ENCODE measurements around the gene CAMTA1.
A peak's percentile ranks its signal among the peaks of the same experiment; 100 is the strongest.

The CAMTA1 gene

DNA sequence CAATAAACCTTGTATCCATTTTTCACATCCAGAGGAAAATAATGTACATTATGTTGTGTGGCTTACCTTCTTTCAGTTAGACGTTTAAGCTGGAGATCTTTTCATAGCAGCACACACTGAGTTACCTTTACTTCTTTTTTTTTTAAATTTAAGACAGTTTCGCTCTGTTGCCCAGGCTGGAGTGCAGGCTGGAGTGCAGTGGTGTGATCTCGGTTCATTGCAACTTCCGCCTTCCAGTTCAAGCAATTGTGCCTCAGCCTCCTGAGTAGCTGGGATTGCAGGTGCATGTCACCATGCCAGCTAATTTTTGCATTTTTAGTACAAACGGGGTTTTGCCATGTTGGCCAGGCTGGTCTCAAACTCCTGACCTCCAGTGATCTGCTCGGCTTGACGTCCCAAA lies 7.4 kb upstream of the CAMTA1 start:
- DNase-seq (ENCODE audit: low read depth) = no peak
- H3K4me3 ChIP-seq (ENCODE audit: low read length) = no peak overlapping the region
- TF ChIP-seq, protein P1, sequence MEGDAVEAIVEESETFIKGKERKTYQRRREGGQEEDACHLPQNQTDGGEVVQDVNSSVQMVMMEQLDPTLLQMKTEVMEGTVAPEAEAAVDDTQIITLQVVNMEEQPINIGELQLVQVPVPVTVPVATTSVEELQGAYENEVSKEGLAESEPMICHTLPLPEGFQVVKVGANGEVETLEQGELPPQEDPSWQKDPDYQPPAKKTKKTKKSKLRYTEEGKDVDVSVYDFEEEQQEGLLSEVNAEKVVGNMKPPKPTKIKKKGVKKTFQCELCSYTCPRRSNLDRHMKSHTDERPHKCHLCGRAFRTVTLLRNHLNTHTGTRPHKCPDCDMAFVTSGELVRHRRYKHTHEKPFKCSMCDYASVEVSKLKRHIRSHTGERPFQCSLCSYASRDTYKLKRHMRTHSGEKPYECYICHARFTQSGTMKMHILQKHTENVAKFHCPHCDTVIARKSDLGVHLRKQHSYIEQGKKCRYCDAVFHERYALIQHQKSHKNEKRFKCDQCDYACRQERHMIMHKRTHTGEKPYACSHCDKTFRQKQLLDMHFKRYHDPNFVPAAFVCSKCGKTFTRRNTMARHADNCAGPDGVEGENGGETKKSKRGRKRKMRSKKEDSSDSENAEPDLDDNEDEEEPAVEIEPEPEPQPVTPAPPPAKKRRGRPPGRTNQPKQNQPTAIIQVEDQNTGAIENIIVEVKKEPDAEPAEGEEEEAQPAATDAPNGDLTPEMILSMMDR (IDR thresholded peaks at IDR 0.05; ENCODE audit: insufficient read depth, low read depth, low read length, missing control alignments) = no peak

DNA sequence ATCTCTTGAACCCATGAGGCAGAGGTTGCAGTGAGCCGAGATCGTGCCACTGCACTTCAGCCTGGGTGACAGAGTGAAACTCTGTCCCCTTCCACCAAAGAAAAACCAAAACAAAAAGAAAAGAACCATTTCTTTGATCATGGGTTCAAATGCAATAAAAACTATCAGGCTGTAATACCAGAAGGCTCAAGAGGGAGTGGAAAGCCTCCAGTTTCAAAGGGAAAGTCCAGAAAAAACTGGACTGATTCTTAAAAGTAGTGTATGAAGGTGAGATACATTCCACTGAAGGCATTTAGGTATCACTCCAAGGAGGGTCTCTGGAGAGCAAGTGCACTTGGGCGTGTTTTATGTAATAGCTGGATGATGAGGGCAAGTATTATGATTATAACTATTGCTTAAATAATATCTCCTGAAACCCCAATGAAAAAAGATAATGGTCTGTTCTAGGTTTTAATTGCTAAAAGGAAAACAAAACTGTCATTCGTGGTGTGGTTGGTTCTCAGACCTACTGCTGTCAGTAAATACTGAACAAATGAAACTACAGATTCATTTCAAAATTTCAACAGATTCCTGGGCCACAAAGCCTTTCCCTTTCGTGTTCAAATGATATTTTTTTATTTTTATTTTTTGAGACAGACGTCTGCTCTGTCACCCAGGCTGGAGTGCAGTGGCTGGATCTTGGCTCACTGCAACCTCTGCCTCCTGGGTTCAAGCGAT lies 6.0 kb upstream of the CAMTA1 start:
- TF ChIP-seq, protein P1 (IDR thresholded peaks at IDR 0.05; ENCODE audit: insufficient read depth, low read depth, low read length, missing control alignments) = no peak
- DNase-seq (ENCODE audit: low read depth) = no peak
- no peak overlapping the region for H3K4me3 ChIP-seq (ENCODE audit: low read length)

DNA sequence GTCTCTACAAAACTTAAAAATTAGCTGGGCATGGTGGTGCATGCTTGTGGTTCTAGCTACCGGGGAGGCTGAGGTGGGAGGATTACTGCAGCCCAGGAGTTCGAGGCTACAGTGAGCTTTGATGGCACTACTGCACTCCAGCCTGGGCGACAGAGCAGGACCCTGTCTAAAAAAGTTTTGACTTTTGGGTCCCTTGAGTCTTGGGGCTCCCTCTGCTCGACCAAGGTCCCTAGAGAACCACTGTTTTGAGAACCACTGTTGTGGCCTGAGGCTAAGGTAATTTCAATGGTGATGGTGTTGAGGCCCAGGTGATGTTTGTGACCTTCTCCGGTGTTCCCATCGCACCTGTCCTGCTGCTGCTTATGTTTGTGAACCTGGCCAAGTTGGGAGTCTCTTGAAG lies 3.1 kb upstream of the CAMTA1 start:
- TF ChIP-seq, protein P1 (IDR thresholded peaks at IDR 0.05; ENCODE audit: insufficient read depth, low read depth, low read length, missing control alignments) = no peak
- no peak for DNase-seq (ENCODE audit: low read depth)
- no peak overlapping the region for H3K4me3 ChIP-seq (ENCODE audit: low read length)

DNA sequence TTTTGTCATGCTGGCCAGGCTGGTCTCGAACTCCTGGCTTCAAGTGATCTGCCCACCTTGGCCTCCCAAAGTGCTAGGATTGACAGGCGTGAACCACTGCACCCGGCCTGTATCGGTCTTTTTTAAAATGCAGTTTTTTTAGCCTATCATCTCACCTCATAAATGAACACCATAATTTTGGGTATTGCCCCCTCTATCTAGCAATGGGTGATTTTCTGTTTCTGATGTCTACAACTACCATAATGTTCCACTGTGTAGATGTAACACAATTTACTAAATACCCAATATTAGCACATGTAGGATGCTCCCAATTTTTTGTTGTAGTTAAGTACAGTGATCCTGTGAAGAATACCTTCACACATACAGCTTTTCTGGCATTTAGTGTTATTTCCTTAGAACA lies 2.0 kb upstream of the CAMTA1 start:
- peak overlapping the region; percentile 67 for H3K4me3 ChIP-seq (ENCODE audit: low read length)
- no peak for DNase-seq (ENCODE audit: low read depth)
- TF ChIP-seq, protein P1 (IDR thresholded peaks at IDR 0.05; ENCODE audit: insufficient read depth, low read depth, low read length, missing control alignments) = no peak

DNA sequence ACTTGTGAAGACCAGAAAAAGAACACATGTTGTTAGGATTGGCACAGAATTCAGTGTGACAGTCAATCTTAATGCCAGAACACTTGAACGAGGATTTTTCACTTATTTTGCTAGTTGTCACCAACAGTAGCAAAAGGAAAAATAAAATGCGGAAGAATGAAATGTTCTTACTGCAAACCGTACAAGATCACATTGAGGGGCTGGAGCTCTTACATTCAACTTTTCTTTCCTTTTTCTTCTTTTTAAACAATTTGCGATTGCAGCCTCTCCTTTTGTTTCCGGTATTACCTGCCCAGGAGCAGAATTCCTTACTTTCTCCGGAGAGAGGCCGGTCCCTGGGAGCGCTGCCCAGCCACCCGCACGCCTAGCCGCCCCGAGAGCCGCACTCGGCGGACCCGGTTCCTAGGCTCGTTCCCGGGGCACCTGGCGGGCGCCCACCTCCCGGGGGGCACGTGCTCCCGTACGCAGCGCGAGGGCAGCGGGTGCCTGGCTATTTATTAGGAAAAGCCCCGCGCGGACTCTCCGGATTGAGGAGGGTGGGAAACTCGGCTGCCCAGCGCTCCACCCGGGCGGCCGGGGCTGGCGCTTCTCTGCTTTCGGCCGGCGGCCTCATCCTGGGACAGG lies 1.2 kb upstream of the CAMTA1 start:
- no peak for DNase-seq (ENCODE audit: low read depth)
- TF ChIP-seq, protein P1 (IDR thresholded peaks at IDR 0.05; ENCODE audit: insufficient read depth, low read depth, low read length, missing control alignments) = no peak
- H3K4me3 ChIP-seq (ENCODE audit: low read length) = peak overlapping the region; percentile 67

DNA sequence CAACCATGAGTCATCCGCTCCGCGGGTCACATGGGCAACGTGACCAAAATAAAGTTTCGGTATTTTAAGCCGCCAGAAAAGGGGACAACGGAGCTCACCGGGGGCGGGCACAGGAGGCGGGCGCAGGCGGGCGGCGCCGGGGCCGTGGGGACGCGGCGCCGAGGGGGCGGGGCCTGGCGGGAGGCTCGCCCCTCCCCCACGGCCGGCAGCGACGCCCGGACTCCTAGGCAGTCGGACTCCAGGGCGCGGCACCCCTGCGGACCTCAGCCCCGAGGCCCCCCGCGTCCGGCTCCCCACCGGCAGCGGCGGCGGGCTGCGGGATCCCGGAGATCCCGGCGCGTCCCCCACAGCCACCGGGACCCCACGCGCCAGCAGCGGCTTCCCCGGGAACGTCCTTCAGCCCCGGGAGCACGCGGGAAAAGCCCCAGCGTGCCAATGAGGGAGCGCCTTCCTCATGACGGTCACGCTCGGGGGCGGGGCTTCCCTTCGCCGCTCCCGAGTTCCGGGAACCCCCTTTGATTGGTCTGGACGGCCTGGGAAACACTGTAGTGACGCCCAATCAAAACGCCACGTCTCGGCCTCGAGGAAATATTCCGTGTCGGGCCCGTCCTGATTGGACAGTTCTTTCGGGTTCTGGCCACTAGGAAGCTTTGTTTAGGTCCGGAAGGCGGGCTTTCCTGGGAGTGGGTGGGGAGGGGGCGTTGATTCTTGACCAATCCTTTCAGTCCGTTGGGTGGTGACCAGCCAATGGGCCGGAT lies 515 bp upstream of the CAMTA1 start:
- TF ChIP-seq, protein P1 (IDR thresholded peaks at IDR 0.05; ENCODE audit: insufficient read depth, low read depth, low read length, missing control alignments) = no peak
- peak overlapping the region; percentile 67 for H3K4me3 ChIP-seq (ENCODE audit: low read length)
- peak; percentile 100 for DNase-seq (ENCODE audit: low read depth)

Data from epithelial cell of esophagus (primary cell).